ENCODE data around the gene CDC42SE2.
"Not testable (repeated sequence)": the region's sequence is repeated elsewhere in the genome, so short reads cannot be mapped to it uniquely, and the experiment has no call there.

CDC42SE2 gene

DNA sequence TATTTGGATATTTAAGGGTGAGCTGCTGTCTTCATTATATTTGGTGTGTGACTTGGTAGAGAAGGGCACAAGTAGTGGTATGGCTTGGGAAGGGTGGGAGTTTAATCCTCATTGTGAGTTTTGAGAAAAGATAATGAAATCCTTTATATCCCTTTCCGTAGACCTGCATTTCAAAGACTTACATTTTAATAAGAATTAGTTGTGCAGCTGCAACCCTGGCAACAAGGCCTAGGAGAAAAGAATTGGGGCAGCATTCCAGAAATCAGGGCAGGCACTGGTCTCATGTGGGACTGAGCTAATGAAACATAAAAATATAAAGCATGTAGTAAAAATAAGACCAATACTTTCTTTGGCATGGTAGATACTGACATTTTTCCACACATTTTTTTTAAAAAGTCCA, 60.5 kb downstream of the CDC42SE2 start:
- no peak for DNase-seq

DNA sequence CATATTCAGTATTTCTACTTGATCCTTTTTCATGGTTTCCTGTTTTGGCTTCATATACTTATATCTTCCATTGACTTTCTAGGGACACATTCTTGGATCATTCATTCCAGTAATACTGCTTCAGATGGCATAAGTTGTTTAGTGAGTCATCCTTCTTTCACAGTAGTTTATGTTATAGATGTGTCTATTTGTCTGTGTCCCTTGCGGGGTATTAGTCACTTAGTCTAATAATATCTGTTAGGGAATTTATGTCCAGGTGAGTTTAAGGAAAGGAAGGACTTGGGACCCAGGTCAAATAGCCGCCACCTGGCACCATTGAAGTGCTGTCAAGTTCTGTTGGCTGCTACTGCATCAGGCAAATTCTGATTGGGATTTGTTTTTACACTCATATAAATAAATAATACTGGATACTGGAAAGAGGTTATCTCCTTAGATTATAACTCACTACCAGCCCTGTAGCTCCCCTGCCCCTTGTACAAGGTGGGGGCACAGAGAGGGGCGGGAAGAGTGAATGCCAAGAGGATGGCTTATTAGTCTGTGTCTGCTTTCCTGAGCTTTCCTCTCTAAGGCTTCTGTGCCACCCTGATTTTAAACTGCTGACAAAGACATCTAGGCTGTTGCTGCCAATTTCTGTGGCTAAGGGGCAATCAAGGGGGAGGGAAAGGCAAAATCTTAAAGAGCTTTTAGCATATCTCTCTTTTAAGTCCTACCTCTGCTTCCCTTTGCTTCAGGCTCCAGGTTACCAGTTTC, 64.9 kb downstream of the CDC42SE2 start:
- no peak for DNase-seq

DNA sequence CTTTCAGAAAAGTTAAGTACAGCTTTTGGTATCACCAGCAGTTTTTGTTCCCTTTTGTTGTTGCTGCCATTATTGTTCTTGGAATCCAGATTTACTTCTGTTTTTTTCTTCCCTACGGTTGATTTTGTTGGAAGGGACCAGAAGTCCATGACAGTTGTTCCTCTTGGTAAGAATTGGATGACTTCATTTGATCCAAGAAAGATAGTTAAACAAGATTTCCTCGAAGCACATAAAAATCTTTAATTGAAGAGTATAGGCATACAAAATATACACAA, 65.4 kb downstream of the CDC42SE2 start:
- no peak for DNase-seq

DNA sequence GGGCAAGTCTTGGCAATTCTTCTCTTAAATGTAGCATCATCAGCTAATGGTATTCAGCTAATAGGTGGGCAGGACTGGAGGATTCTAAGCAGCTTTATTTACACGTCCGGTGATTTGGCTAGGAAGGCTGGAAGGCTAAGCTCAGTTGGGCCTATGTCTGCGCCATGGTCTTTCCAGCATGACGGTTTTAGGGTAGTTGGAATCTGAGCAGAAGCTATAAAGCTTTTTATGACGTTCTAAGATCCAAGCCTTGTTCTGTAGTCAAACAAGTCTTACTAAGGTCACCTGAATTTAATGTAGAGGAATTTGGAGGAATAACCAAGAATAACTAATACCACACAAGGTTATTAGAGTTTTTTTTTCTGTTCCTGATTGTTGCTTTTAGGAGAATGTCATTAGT, 66.2 kb downstream of the CDC42SE2 start:
- DNase-seq, result no peak

DNA sequence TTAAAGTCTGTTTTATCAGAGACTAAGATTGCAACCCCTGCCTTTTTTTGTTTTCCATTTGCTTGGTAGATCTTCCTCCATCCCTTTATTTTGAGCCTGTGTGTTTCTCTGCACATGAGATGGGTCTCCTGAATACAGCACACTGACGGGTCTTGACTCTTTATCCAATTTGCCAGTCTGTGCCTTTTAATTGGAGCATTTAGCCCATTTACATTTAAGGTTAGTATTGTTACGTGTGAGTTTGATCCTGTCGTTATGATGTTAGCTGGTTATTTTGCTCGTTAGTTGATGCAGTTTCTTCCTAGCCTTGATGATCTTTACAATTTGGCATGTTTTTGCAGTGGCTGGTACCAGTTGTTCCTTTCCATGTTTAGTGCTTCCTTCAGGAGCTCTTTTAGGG, 71.9 kb downstream of the CDC42SE2 start:
- not testable (repeated sequence) for DNase-seq

DNA sequence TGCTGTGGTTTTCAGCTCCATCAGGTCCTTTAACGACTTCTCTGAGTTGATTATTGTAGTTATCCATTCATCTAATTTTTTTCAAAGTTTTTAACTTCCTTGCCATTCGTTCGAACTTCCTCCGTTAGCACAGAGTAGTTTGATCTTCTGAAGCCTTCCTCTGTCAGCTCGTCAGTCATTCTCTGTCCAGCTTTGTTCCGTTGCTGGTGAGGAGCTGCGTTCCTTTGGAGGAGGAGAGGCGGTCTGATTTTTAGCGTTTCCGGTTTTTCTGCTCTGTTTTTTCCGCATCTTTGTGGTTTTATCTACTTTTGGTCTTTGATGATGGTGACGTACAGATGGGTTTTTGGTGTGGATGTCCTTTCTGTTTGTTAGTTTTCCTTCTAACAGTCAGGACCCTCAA, 72.9 kb downstream of the CDC42SE2 start:
- DNase-seq, result not testable (repeated sequence)

DNA sequence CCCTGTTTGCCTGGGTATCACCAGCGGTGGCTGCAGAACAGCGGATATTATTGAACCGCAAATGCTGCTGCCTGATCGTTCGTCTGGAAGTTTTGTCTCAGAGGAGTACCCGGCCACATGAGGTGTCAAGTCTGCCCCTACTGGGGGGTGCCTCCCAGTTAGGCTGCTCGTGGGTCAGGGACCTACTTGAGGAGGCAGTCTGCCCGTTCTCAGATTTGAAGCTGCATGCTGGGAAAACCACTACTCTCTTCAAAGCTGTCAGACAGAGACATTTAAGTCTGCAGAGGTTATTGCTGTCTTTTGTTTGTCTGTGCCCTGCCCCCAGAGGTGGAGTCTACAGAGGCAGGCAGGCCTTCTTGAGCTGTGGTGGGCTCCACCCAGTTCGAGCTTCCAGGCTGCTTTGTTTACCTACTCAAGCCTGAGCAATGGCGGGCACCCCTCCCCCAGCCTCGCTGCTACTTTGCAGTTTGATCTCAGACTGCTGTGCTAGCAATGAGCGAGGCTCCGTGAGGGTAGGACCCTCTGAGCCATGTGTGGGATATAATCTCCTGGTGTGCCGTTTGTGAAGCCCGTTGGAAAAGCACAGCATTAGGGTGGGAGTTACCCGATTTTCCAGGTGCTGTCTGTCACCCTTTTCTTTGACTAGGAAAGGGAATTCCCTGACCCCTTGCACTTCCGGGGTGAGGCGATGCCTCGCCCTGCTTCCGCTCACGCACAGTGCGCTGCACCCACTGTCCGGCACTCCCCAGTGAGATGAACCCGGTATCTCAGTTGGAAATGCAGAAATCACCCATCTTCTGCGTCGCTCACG, 73.6 kb downstream of the CDC42SE2 start:
- not testable (repeated sequence) for DNase-seq

DNA sequence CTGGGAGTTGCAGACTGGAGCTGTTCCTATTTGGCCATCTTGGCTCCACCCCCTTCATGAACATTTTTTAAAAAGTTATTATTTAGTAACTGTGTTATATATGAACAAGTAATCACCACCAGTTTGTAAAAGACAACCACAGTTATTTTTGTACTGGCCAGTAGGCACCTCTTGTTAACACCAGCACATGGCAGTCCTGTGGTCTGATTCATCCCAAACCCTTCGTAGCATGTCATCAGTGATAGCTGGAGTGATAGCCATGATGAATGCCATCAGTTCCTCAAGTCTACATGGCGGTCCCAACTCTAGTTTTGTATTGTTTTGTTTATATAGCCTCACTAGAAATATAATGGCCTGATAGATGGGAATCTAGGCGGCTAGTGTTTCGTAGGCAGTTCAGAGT, 74.2 kb downstream of the CDC42SE2 start:
- no peak for DNase-seq

DNA sequence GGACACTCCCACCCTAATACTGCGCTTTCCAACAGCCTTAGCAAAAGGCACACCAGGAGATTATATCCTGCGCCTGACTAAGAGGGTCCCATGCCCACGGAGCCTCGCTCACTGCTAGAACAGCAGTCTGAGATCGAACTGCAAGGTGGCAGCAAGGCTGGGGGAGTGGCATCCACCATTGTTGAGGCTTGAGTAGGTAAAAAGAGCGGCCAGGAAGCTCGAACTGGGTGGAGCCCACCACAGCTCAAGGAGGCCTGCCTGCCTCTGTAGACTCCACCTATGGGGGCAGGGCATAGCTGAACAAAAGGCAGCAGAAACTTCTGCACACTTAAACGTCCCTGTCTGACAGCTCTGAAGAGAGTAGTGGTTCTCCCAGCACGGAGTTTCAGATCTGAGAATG, 80.4 kb downstream of the CDC42SE2 start:
- DNase-seq, result not testable (repeated sequence)

DNA sequence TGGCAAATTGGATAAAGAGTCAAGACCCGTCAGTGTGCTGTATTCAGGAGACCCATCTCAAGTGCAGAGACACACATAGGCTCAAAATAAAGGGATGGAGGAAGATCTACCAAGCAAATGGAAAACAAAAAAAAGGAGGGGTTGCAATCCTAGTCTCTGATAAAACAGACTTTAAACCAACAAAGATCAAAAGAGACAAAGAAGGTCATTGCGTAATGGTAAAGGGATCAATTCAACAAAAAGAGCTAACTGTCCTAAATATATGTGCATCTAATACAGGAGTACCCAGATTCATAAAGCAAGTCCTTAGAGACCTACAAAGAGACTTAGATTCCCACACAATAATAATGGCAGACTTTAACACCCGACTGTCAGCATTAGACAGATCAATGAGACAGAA, 82.4 kb downstream of the CDC42SE2 start:
- DNase-seq, result not testable (repeated sequence)

DNA sequence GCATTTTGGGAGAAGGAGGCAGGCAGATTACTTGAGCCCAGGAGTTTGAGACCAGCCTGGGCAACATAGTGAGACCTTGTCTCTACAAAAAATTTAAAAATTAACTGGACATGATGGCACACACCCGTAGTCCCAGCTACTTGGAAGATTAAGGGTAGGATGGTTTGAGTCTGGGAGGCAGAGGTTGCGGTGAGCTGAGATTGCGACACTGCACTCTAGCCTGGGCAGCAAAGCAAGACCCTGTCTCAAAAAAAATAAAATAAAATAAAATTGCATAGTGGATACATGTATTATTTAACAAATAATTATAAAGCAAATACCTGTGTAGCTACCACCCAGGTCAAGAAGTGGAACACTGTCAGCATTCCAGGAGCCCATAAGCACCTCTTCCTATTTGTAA, 90.1 kb downstream of the CDC42SE2 start:
- no peak for DNase-seq

DNA sequence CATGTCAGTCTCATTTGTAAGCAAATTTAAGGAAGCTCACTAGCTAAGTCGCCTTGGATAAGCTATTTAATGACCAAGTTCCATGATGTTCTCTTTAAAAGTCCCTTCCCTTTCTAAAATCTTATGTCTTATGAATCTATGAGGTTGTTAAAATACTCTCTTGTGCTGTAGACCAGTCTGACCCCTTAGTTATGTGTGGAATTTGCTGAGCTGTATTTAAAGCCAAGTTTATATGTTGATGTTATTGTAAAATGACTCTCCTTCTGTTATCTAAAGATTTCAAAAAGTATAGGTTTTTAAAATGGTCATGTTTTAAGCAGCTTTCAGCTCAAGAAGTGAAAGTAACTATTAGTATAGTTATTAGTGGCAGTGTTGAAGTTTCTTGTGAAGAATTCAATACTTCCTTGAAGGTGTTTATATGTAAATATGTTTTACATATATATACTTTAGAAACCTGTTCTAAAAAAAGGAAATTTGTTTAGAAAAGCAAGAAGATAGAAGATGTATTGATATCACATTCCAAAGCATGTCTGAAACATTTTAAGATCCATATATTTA, 92.2 kb downstream of the CDC42SE2 start:
- DNase-seq, result no peak

DNA sequence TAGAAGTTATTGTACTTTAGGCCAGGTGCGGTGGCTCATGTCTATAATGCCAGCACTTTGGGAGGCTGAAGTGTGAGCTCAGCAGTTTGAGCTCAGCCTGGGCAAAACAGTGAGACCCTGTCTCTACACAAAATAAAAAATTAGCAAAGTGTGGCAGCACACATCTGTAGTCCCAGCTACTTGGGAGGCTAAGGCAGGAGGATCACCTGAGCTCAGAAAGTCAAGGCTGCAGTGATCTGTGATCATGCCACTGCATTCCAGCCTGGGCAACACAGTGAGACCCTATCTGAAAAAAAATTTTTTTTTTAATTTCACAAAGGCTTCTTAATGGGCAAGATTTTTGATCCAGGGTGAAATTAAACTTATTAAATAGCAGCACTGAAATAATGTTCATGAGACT, 92.8 kb downstream of the CDC42SE2 start:
- no peak for DNase-seq

DNA sequence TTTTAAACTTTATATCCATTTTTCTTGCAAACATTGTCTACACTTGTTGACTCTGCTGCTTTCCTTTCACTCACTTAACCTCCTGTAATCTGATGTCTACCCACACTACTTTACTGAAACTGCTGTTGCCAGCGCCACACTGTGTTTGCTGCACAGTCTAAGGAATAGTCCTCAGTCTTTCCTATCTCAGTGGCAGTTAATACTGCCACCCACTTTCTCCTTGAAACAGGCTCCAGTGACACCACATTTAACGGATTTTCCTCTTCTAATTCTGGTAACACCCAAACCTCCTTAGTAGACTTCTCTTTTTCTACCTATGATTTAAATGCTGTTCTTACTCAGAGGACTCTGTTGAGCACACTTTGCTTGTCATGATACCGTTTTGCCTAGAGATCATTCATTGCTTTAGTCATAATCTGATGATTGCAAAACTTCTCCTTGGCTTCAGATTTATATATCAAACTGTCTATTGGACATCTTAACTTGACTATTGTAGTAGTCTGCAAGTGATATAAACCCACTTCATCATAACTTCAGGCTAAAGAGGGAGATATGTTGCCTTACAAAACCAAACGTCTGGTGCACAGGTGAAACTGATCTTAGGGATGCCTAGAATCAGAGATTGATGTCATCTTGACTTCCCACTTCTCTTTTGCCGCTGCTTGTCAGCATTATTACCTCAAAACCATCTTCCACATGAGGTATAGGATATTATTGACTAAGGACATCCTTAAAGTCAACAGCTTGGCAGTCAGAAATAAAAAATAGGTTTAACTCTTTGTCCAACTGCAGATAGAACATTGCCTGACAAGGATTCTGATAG, 94.1 kb downstream of the CDC42SE2 start:
- peak; percentile 59 to 62 for DNase-seq

DNA sequence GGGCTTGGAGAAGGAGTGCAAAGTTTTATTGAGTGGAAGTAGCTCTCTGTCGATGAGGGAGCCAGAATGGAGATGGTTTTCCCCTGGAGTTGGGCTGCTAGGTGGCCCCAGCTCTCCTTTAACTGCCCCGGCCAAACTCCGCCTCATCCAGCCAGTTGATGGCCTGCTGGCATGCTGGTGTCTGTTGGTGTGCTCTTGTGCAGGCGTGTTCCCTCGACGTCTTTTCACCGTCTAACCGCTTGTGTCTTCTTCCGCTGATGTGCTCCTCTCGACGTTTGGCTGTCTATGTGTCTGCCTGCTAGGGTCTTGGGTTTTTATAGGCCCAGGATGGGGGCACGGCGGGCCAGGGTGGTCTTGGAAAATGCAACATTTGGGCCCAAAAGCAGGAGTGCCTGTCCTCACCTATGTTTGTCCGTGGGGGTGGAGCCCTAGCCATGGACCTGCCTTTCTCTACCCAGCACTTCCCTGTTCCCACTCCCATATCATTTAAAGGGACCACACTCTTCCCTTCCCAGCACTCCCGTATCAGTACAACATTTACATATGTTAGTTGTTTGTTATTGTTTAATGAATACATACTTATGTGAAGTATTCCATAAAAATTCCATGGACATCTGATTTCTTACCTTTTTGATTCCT, 97.9 kb downstream of the CDC42SE2 start:
- no peak for DNase-seq

DNA sequence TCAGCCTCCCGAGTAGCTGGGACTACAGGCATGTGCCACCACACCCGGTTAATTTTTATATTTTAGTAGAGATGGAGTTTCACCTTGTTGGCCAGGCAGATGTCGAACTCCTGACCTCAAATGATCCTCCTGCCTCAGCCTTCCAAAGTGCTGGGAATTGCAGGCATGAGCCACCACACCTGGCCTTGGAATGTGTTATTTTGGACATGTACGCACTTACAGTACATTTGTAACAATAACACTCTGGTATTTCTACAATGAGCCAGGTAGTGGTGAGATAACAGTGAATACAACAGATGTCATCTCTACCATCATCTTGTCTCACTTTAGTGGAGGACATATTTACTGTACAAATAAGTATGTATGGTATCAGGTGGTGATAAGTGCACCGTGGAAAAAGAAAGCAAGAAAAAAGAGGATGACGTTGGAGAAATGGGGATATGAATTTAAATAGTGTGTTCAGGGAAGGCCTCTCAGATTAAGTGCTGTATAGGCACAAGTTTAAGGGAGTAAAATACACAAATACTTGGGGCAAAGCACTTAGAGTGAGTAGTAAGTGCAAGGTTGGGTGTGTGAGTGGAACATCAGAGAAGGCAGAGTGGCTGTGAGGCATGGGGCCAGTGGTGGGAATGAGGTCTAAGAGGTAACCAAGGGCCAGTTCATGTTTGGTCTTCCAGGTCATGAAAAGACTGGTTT, 100.1 kb downstream of the CDC42SE2 start:
- DNase-seq, result no peak

DNA sequence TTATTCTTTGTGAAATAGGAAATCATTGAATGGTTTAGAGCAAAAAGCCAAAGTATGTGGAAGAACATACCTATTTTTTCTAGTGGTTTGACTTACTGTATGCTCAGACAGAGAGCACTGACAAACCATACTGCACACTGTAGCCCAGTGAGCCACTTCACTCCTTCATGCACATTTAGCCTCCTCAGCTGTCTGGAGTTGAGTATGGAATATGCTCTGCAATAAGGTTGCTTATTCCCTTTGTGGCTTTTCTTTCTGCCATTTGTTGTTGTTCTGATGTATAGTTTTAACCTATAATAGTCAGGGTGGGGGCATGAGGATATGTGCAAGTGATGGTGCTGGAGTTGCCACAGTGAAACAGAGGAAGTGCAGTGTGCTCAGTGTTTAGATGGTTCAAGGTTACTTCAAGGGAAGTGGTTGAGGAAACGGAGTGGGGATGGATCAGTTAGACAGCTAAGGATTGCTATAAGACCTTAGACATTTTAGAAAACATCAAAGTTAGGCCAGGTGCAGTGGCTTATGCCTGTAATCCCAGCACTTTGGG, 100.7 kb downstream of the CDC42SE2 start:
- DNase-seq, result no peak

DNA sequence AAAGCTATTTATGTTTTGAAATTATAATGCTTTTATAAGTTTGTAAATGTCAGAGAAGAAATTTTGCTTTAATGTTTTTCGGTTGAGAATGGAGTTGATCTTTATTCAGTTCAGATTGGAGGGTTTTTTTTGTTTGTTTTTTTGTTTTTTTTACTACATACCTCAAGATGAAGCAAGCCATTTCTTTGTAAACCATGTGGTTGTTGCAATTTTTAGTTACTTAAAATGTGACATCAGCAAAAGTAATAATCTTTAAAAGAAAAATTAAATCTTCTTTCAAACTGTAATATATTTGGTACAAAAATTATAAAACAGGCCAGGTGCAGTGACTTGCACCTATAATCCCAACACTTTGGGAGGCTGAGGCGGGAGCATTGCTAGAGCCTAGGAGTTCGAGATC, 102.6 kb downstream of the CDC42SE2 start:
- no peak for DNase-seq

DNA sequence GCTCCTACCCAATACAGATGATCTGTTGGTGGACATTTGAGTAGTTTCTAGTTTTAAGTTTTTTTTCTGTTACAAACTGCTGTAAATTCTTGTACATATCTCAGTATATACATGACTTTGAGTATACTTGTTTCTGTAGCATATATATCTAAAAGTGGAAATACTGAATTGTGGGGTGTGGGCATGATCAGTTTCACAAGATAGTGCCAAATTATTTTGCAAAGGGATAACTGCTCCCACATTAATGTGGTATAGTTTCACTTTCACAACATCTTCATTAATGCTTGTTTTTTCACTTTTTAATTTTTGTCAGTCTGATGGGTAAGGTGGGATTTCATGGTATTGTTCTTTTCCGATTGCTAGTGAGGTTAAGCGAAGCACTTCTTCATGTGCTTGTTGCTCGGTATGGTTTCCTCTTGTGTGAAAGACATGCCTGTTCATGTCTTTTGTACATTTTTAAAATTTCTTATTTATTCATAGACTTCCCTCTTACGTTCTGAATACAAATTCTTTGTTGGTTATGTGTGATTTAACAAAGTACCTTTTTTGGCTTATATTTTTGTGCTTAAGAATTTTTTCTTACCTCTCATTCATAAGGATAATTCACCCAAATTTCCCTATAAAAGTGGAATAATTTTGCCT, 103.5 kb downstream of the CDC42SE2 start:
- no peak for DNase-seq

DNA sequence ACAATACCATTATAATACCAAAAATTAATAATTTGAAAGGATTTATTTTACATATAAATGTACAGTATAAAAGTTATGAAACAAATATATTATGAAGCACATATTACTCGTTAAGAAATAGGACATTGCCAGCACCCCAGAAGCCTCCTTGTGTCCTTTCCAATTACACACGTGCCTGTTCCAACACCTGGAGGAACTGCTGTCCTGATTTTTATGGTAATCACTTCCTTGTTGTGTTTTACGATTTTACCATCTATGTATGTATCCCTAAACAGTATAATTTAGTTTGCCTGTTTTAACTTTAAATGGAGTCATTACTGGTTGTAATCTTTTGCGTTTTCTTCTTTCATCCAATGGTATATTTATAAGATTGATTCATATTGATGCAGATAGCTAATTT, 105.0 kb downstream of the CDC42SE2 start:
- DNase-seq, result no peak

DNA sequence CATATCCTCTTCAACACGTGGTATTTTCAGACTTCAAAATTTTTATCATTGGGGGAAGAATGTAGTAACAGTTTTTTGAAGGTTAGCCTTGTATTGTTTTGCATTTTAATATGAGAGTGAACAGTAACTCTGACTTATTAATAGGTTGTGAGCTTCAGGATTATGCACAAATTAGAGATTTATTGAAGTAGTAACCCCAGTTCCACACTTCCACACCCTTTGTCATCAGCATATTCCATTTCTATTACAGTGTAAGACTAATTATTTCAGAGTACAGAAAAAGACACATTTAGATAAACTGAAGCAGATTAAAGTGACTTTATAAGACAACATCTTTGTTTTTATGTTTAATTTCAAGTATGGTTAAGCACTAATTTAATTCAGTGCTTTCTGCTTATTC, 105.7 kb downstream of the CDC42SE2 start:
- DNase-seq, result no peak

Data from activated T-cell treated with anti-CD3 and anti-CD28 coated beads, Interleukin-2, amount 50 U/mL, for 48 hours (primary cell).